A673 (cell line): ENCODE data around the gene ZNF624.

Source experiments
- CTCF ChIP-seq: fragments of 300-800, 200-600 bp; sonication (generic); conservative IDR thresholded peaks from 2 replicates; pipeline ENCODE4 v1.5.1; 2017; ENCODE audit warnings: low read depth, mild to moderate bottlenecking, antibody characterized with exemption, low read length, moderate library complexity, mixed read lengths
- EZH2 ChIP-seq: fragments of 200-600 bp; sonication (generic); IDR thresholded peaks from 2 replicates; pipeline ENCODE4 v1.6.1; 2017; ENCODE audit warnings: borderline replicate concordance, low read depth, mild to moderate bottlenecking, mixed read lengths, antibody characterized with exemption, low read length; ENCODE audit not compliant: poor library complexity, severe bottlenecking

- TF ChIP-seq CTCF: no peak
- TF ChIP-seq EZH2: no peak
These were observed 69.9 kb downstream of the ZNF624 start for GRCh38 chr17:16583781-16584180.
